Type B pancreatic cell (in vitro differentiated cells): Measurements from ENCODE around the gene DDX39B. TPM values are rescaled to one million over a fixed set of nuclear protein-coding genes. Genes with fewer than 3 reads are reported as not detected.

ENCODE experiments used
- DNase-seq: peaks from one replicate; pipeline ENCODE4 v3.0.0; 2021; ENCODE audit warnings: mixed read lengths; ENCODE audit not compliant: unreplicated experiment; ENCODE audit errors: extremely low spot score
- H3K27ac Mint-ChIP-seq: 2 replicates; pipeline ENCODE4 v1.8.0; 2021; ENCODE audit warnings: mild to moderate bottlenecking, mixed read lengths
- H3K27me3 Mint-ChIP-seq: 2 replicates; pipeline ENCODE4 v1.8.0; 2021; ENCODE audit warnings: mixed read lengths
- H3K36me3 Mint-ChIP-seq: 2 replicates; pipeline ENCODE4 v1.8.0; 2021; ENCODE audit warnings: mixed read lengths
- H3K4me1 Mint-ChIP-seq: one replicate; pipeline ENCODE4 v1.8.0; 2021; ENCODE audit warnings: mixed read lengths; ENCODE audit not compliant: unreplicated experiment
- H3K4me3 Mint-ChIP-seq: 2 replicates; pipeline ENCODE4 v1.8.0; 2021; ENCODE audit warnings: mild to moderate bottlenecking, mixed read lengths
- H3K9me3 Mint-ChIP-seq: 2 replicates; pipeline ENCODE4 v1.8.0; 2021; ENCODE audit warnings: mixed read lengths
- total RNA-seq: library from RNA; stranded (reverse); gene quantifications from 2 replicates; pipeline ENCODE4 v1.2.1, GENCODE V29; 2021; ENCODE audit warnings: low replicate concordance
- TF ChIP-seq, protein P1 (sequence below): fragments of 200-600 bp; sonication (generic); conservative IDR thresholded peaks from 2 replicates; pipeline ENCODE4 v1.5.0; 2021; ENCODE audit warnings: antibody characterized with exemption, mild to moderate bottlenecking

Gene DDX39B
- total RNA-seq, 1 donor from 2014 or later = 636 TPM

DNA sequence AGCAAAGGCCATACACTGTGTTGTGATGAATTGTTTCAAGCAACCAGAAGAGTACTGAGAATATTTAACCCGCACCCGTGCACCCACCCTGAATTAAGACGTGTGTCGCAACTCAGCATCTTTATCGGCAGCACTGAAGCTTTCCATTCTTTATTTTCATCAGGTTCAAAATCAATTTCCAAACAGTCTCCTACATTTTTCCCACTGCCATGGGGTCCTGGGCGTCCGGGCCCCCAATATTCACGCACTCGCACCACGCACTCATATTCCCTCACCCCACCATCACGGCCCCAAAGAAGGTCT lies 38.6 kb upstream of the DDX39B start:
- H3K36me3 Mint-ChIP-seq = no peaks in the 10 kb centered on the region
- no peak overlapping the region for H3K27ac Mint-ChIP-seq
- TF ChIP-seq, protein P1, sequence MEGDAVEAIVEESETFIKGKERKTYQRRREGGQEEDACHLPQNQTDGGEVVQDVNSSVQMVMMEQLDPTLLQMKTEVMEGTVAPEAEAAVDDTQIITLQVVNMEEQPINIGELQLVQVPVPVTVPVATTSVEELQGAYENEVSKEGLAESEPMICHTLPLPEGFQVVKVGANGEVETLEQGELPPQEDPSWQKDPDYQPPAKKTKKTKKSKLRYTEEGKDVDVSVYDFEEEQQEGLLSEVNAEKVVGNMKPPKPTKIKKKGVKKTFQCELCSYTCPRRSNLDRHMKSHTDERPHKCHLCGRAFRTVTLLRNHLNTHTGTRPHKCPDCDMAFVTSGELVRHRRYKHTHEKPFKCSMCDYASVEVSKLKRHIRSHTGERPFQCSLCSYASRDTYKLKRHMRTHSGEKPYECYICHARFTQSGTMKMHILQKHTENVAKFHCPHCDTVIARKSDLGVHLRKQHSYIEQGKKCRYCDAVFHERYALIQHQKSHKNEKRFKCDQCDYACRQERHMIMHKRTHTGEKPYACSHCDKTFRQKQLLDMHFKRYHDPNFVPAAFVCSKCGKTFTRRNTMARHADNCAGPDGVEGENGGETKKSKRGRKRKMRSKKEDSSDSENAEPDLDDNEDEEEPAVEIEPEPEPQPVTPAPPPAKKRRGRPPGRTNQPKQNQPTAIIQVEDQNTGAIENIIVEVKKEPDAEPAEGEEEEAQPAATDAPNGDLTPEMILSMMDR = no peak
- no peak for DNase-seq
- H3K9me3 Mint-ChIP-seq = no peaks in the 10 kb centered on the region
- H3K4me1 Mint-ChIP-seq = peaks cover 9% of the 10 kb centered on the region
- peaks cover 35% of the 10 kb centered on the region for H3K27me3 Mint-ChIP-seq
- H3K4me3 Mint-ChIP-seq = peak overlapping the region; percentile 96

DNA sequence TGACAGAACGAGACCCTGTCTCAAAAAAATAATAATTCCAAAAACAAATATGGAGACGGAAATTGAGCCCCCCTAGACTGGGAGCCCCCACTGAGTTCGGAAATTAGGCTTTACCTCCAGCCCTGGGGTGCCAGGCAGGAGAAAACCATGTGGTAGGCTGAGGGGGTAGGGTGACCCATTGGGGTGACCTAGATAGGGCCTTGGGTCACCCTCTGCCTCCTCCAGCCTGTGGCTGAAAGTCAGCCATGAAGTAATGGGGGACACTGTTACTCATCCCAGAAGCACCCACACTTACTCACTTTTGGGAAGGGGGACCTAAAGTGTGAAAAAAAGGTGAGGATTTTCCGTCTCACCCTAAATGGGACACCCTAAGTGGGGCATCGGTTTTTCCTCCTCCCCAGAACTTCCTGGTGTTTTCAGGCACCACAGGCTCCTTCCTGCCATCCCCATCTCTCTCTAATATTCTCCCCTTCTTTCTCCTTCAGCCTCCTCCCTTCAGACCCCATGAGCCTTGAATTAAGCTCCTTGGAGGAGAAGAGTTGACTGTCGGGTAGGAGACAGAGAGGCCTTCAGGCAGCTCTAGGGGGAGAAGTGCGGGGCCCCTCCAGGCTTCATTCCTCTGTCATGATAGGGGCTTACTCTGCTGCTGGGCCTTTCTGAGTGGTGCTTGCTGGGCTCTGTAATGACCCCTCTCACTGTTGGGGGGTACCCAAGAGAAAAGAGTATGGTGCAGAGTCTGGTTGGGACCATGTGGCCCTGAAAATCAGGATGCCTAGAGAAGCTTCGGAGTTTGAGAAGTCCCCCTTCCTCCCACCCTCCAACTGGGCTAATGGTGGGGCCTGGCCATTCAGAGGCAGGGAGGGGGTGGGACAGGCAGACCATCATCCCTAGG lies 38.0 kb upstream of the DDX39B start:
- no peak overlapping the region for H3K27ac Mint-ChIP-seq

DNA sequence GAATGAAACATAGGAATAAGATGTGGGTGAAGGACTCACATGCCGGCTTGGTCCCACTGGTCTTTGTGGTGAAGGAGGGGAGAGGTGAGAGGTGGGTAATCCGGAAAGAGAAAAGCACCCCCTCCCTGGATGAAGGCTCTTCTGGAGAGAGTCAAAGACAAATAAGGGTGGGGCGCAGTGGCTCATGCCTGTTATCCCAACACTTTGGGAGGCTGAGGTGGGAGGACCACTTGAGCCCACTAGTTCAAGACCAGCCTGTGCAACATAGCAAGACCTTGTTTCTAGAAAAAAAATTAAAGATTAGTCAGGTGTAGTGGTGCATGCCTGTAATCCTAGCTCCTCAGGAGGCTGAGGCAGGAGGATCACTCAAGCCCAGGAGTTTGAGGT lies 37.3 kb upstream of the DDX39B start:
- peaks cover 36% of the 10 kb centered on the region for H3K27me3 Mint-ChIP-seq
- H3K4me3 Mint-ChIP-seq = no peak overlapping the region
- no peak for DNase-seq
- no peaks in the 10 kb centered on the region for H3K36me3 Mint-ChIP-seq
- no peak overlapping the region for H3K27ac Mint-ChIP-seq
- H3K9me3 Mint-ChIP-seq = no peaks in the 10 kb centered on the region
- H3K4me1 Mint-ChIP-seq = peaks cover 9% of the 10 kb centered on the region
- TF ChIP-seq, protein P1 = no peak

More for the DNA sequence above, 38.0 kb upstream of the DDX39B start:
- no peak for DNase-seq
- H3K4me3 Mint-ChIP-seq = peak overlapping the region; percentile 96
- H3K4me1 Mint-ChIP-seq = peaks cover 9% of the 10 kb centered on the region
- no peaks in the 10 kb centered on the region for H3K9me3 Mint-ChIP-seq
- peaks cover 36% of the 10 kb centered on the region for H3K27me3 Mint-ChIP-seq
- H3K36me3 Mint-ChIP-seq = no peaks in the 10 kb centered on the region
- TF ChIP-seq, protein P1 = no peak

DNA sequence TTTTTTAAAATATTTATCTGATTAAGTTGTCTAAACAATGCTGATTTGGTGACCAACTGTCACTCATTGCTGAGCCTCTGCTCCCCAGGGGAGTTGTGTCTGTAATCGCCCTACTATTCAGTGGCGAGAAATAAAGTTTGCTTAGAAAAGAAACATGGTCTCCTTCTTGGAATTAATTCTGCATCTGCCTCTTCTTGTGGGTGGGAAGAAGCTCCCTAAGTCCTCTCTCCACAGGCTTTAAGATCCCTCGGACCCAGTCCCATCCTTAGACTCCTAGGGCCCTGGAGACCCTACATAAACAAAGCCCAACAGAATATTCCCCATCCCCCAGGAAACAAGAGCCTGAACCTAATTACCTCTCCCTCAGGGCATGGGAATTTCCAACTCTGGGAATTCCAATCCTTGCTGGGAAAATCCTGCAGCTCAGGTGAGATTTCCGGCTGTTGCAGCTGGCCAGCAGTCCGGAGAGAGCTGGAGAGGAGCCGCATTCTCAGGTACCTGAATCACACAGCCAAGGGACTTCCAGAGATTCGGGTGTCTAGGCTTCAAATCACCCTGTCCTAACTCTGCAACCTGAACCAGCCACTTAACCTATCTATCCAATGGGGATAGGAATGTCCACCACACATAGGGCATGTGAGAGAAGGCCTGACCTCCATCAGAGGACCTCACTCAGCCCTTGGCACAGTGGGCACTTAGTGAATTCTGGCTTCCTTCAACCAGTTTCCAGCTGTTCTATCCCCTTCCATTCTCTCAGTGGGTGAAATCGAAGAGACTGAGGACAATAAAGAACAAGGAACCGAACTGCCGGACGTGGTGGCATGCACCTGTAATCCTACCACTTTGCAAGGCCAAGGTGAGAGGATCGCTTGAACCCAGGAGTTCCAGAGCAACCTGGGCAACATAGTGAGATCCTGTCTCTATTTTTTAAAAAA lies 36.6 kb upstream of the DDX39B start:
- DNase-seq = no peak
- no peak overlapping the region for H3K27ac Mint-ChIP-seq

DNA sequence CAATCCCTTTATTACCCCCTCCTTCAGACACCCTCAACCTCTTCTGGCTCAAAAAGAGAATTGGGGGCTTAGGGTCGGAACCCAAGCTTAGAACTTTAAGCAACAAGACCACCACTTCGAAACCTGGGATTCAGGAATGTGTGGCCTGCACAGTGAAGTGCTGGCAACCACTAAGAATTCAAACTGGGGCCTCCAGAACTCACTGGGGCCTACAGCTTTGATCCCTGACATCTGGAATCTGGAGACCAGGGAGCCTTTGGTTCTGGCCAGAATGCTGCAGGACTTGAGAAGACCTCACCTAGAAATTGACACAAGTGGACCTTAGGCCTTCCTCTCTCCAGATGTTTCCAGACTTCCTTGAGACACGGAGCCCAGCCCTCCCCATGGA lies 35.8 kb upstream of the DDX39B start:
- TF ChIP-seq, protein P1 = no peak
- Mint-ChIP-seq H3K4me1 (peaks cover 9% of the 10 kb centered on the region), H3K9me3 (no peaks in the 10 kb centered on the region), H3K36me3 (no peaks in the 10 kb centered on the region), H3K27me3 (peaks cover 34% of the 10 kb centered on the region), H3K4me3 (no peak overlapping the region), H3K27ac (no peak overlapping the region)
- no peak for DNase-seq

More for the DNA sequence above, 36.6 kb upstream of the DDX39B start:
- Mint-ChIP-seq H3K36me3 (no peaks in the 10 kb centered on the region), H3K4me1 (peaks cover 9% of the 10 kb centered on the region), H3K4me3 (peak overlapping the region; percentile 51), H3K9me3 (no peaks in the 10 kb centered on the region), H3K27me3 (peaks cover 34% of the 10 kb centered on the region)
- TF ChIP-seq, protein P1 = no peak
